Stomach (tissue), 9 donors: Measurements from ENCODE around the gene EQTN. TPM values are rescaled to one million over a fixed set of nuclear protein-coding genes. Genes with fewer than 3 reads are reported as not detected.
A peak's percentile ranks its signal among the peaks of the same experiment; 100 is the strongest.

Source experiments
- DNase-seq, 2 donors: peaks; one replicate each; pipeline versions ENCODE4 v3.0.0 to v3.0.0-alpha.2; 2013 to 2019
- H3K27ac ChIP-seq, 5 donors: fragments of 200-600 bp in 4 of 5; sonication (generic) in 4 of 5; one replicate each; pipeline ENCODE4 v1.5.1; 2013 to 2019; ENCODE audit warnings: mild to moderate bottlenecking in 1 of 5, moderate library complexity in 1 of 5
- H3K27me3 ChIP-seq, 3 donors: fragments of 200-600 bp; sonication (generic); one replicate each; pipeline ENCODE4 v1.5.1; 2017 to 2019; ENCODE audit warnings: mixed run types in 1 of 3
- H3K36me3 ChIP-seq, 4 donors: fragments of 200-600 bp; sonication (generic); 1 replicate in 3 of 4; 2 replicates in 1 of 4; pipeline ENCODE4 v1.5.1; 2016 to 2019
- H3K4me1 ChIP-seq, 4 donors: fragments of 200-600 bp; sonication (generic); one replicate each; pipeline ENCODE4 v1.5.1; 2016 to 2019
- H3K4me3 ChIP-seq, 4 donors: fragments of 200-600 bp; sonication (generic) in 3 of 4; one replicate each; pipeline ENCODE4 v1.5.1; 2016 to 2019; ENCODE audit warnings: mild to moderate bottlenecking in 1 of 4
- H3K9me3 ChIP-seq, 4 donors: fragments of 200-600 bp; sonication (generic); one replicate each; pipeline ENCODE4 v1.5.1; 2016 to 2019
- EP300 ChIP-seq: sonication (generic); formaldehyde crosslinking; IDR thresholded peaks from one replicate; pipeline ENCODE4 v1.6.1; 2017; ENCODE audit warnings: antibody characterized with exemption
- POLR2A ChIP-seq, 4 donors: fragments of 450-650 bp; IDR thresholded peaks; one replicate each; pipeline ENCODE4 v1.6.1; 2016; ENCODE audit warnings: antibody characterized with exemption in 4 of 4, control low read depth in 2 of 4, mild to moderate bottlenecking in 1 of 4, moderate library complexity in 1 of 4
- POLR2AphosphoS5 ChIP-seq, 3 donors: sonication (generic); formaldehyde crosslinking; IDR thresholded peaks; one replicate each; pipeline ENCODE4 v1.6.1; 2016; ENCODE audit warnings: antibody characterized with exemption in 3 of 3
- WGBS, 5 donors: extraction: QIAGEN DNeasy Blood & Tissue Kit in 3 of 5; methylation state at CpG; one replicate each; pipeline versions ENCODE4 v1.1.5 to v1.1.7; 2013 to 2018; 5-methylcytosine and 5-hydroxymethylcytosine counted together
- intact Hi-C: fragments of 100-400 bp; cut with DNase I; formaldehyde crosslinking; loops from one replicate; pipeline ENCODE4 v1.15.1; 2023; ENCODE audit warnings: low total_unique reads
- polyA plus RNA-seq, 3 donors: library from polyadenylated mRNA; stranded (reverse); fragments of 200-250 nt; gene quantifications; one replicate each; pipeline ENCODE4 v1.2.3, GENCODE V29; 2013
- total RNA-seq, 5 donors: library from RNA; depleted of rRNA; stranded (reverse); fragments of >200 nt; gene quantifications; one replicate each; pipeline versions ENCODE4 v1.1.0 to v1.2.3, GENCODE V29; 2014 to 2016
- TF ChIP-seq, protein P1 (sequence below), 7 experiments: fragments of 450-650 bp in 4 of 7; fragments of 200-600 bp in 3 of 7; sonication (generic) in 3 of 7; IDR thresholded peaks; one replicate each; pipeline ENCODE4 v1.5.1; 2016 to 2019; ENCODE audit warnings: antibody characterized with exemption in 7 of 7, control low read depth in 2 of 7, mild to moderate bottlenecking in 1 of 7
- donor health status: healthy with polysubstance abuse.
- donor health status: Bipolar disorder and iron deficiency.
- donor health status: healthy.

Gene EQTN
- total and polyA plus RNA-seq, 8 donors = 1.0 to 2.4 TPM; not detected in 6

DNA sequence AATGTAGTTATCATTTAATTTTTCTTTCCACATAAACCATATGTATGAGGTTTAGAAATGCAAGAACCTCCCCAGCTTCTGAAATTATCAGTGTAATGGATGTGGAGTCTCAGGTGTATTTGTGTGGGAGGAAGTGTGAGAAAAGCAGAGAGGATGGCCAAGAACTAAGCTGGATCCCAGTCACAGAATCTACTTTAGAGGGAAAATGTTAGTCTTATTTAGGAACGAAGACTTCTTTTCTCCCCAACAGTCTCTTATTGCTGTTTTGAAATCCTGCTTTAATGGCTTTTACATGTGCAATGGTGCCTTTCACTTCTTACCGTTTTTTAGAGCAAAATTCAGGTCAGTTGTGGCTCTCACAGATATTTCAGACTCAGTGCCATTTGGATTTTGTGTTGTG lies 3.0 kb downstream of the EQTN start:
- Histone ChIP-seq H3K36me3 (no peaks in the 10 kb centered on the region), H3K4me3 (no peak overlapping the region), H3K27me3 (no peaks in the 10 kb centered on the region), H3K4me1 (no peaks in the 10 kb centered on the region), H3K9me3 (peaks cover 0 to 4% (median 0%) of the 10 kb centered on the region in 4 donors), H3K27ac (no peak overlapping the region)
- no peak for DNase-seq
- TF ChIP-seq POLR2AphosphoS5 (IDR thresholded peaks at IDR 0.05) (no peak), EP300 (no peak), POLR2A (IDR thresholded peaks at IDR 0.05) (no peak)
- TF ChIP-seq, protein P1, sequence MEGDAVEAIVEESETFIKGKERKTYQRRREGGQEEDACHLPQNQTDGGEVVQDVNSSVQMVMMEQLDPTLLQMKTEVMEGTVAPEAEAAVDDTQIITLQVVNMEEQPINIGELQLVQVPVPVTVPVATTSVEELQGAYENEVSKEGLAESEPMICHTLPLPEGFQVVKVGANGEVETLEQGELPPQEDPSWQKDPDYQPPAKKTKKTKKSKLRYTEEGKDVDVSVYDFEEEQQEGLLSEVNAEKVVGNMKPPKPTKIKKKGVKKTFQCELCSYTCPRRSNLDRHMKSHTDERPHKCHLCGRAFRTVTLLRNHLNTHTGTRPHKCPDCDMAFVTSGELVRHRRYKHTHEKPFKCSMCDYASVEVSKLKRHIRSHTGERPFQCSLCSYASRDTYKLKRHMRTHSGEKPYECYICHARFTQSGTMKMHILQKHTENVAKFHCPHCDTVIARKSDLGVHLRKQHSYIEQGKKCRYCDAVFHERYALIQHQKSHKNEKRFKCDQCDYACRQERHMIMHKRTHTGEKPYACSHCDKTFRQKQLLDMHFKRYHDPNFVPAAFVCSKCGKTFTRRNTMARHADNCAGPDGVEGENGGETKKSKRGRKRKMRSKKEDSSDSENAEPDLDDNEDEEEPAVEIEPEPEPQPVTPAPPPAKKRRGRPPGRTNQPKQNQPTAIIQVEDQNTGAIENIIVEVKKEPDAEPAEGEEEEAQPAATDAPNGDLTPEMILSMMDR (IDR thresholded peaks at IDR 0.05) = no peak
- WGBS, 5 donors = 67 to 88% (median 73%) methylated on average over 2 of the region's 2 CpGs
- intact Hi-C loops = no loop called here

DNA sequence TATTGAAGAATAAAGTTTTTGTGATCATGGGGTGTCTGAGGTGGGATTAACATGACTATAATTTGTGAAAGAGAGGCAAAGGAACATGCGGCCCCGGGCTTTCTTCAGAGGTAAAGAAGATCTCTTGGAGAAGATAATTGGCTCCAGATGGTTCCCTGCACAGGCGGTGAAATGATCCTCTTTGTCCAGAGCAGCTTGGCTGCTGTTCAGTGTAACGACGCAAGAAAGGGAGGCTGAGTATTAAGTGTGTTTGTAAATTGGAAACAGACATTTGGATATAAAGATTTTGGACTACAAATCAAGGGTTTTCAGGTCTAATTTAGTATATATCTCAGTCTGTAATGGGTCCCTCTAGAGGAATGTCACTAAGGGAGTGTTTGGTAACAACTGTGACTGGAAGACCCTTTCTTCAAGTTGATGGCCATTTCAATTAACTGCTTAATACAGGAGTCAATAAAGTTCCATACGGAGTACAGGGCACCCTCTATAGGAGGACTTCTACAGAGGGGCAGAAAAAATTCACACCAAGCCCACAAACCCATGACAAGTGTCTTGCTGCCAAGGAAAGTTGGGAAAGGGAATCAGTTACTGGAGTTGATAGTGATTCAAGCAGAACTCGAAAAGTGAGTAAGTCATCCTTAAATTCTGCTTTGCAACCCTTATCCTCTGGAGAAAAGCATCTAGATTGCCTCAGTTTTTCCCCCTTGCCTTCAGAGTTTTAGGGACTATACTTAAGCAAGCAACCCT lies 4.1 kb downstream of the EQTN start:
- peak in 1 of 2 donors; percentile 49 for DNase-seq
- WGBS, 5 donors = 82 to 89% (median 85%) methylated on average over 7 of the region's 7 CpGs
- intact Hi-C loops = no loop called here
- Histone ChIP-seq H3K9me3 (peaks cover 0 to 4% (median 0%) of the 10 kb centered on the region in 4 donors), H3K4me1 (no peaks in the 10 kb centered on the region), H3K27me3 (no peaks in the 10 kb centered on the region), H3K4me3 (no peak overlapping the region), H3K36me3 (no peaks in the 10 kb centered on the region), H3K27ac (no peak overlapping the region)
- TF ChIP-seq, protein P1 (IDR thresholded peaks at IDR 0.05) = no peak
- TF ChIP-seq POLR2AphosphoS5 (IDR thresholded peaks at IDR 0.05) (no peak), EP300 (no peak), POLR2A (IDR thresholded peaks at IDR 0.05) (no peak)

DNA sequence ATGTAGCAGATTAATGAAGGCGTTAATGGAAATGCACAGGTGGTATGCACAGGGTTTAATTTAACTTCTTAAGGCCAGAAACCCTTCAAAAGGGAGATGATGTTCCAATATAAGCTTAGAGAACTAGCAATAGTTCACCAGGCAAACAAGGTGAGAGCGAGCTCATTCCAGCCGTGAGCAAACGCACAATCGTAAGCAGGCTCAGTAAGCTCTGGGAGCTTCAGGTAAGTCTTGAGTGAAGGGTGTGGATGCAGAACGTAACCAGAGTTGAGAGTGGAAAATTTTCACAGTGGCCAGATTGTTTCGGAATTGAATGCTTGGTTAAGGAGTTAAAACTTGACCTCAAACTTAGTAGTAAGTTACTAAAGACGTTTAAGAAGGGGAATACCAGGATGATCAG lies 5.7 kb downstream of the EQTN start:
- TF ChIP-seq POLR2A (IDR thresholded peaks at IDR 0.05) (no peak), EP300 (no peak), POLR2AphosphoS5 (IDR thresholded peaks at IDR 0.05) (no peak)
- TF ChIP-seq, protein P1 (IDR thresholded peaks at IDR 0.05) = no peak
- Histone ChIP-seq H3K27me3 (no peaks in the 10 kb centered on the region), H3K9me3 (peaks cover 0 to 4% (median 0%) of the 10 kb centered on the region in 4 donors), H3K36me3 (no peaks in the 10 kb centered on the region), H3K27ac (no peak overlapping the region), H3K4me3 (no peak overlapping the region), H3K4me1 (no peaks in the 10 kb centered on the region)
- intact Hi-C loops = no loop called here
- WGBS, 5 donors = 60 to 81% (median 78%) methylated on average over 8 of the region's 8 CpGs
- DNase-seq = no peak

DNA sequence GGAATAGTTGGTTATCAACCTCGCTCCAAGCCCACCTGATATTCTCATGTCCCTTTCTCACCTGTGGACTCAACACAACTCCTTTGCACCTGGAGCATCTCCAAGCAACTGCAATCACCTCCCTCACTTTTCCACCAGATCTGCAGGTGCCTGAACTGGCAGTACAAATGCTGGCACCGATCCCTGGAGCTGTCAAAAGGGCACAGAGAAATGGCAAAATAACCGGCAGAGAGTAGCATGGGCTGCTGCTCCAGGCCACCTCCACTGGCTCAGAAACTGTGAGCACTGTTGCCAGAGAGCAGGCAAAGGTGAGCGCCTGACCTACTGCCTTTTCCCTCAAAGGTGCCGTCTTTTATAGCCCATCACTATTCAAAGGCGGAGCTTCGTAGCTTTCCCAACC lies 14.7 kb downstream of the EQTN start:
- no peak for DNase-seq
- no peaks in the 10 kb centered on the region for H3K9me3 ChIP-seq
- H3K4me1 ChIP-seq = peaks cover 0 to 7% (median 4%) of the 10 kb centered on the region in 4 donors
- no peaks in the 10 kb centered on the region for H3K27me3 ChIP-seq
- no peaks in the 10 kb centered on the region for H3K36me3 ChIP-seq
- TF ChIP-seq POLR2AphosphoS5 (IDR thresholded peaks at IDR 0.05) (no peak), POLR2A (IDR thresholded peaks at IDR 0.05) (no peak), EP300 (no peak)
- TF ChIP-seq, protein P1 (IDR thresholded peaks at IDR 0.05) = no peak
- WGBS, 5 donors = 77 to 89% (median 81%) methylated on average over 6 to 7 of the region's 7 CpGs
- no peak overlapping the region for H3K4me3 ChIP-seq
- intact Hi-C loops = no loop called here
- H3K27ac ChIP-seq = no peak overlapping the region
